Esophagus squamous epithelium (tissue), 4 donors: ENCODE measurements around the gene SLC11A1.

Experiments used
- CTCF ChIP-seq, 6 experiments: fragments of 450-650 bp in 4 of 6; fragments of 200-600 bp in 2 of 6; sonication (generic) in 2 of 6; IDR thresholded peaks; one replicate each; pipeline ENCODE4 v1.5.1; 2016 to 2019; ENCODE audit warnings: antibody characterized with exemption in 6 of 6, mild to moderate bottlenecking in 4 of 6, moderate library complexity in 4 of 6
- POLR2A ChIP-seq, 4 donors: fragments of 450-650 bp; IDR thresholded peaks; one replicate each; pipeline ENCODE4 v1.6.1; 2017; ENCODE audit warnings: antibody characterized with exemption in 4 of 4, mild to moderate bottlenecking in 4 of 4, moderate library complexity in 3 of 4

GRCh38 chr2:218382785-218383184 is 712 bp downstream of the SLC11A1 start:
- TF ChIP-seq CTCF (IDR thresholded peaks at IDR 0.05), result no peak
- no peak for TF ChIP-seq POLR2A (IDR thresholded peaks at IDR 0.05)
